ENCODE results near the gene EXOC2.

GRCh38 chr6:701215-701614 is 8.3 kb upstream of the EXOC2 start:
- TF ChIP-seq CTCF (IDR thresholded peaks at IDR 0.05; ENCODE audit: low read depth, low read length) (no peak), EZH2phosphoT487 (IDR thresholded peaks at IDR 0.05; ENCODE audit: low read depth) (no peak)
